Measurements from ENCODE around the gene FAM222B. TPM values are rescaled to one million over a fixed set of nuclear protein-coding genes. Genes with fewer than 3 reads are reported as not detected.

The FAM222B gene
- total RNA-seq, 2 donors from 2014 or later, result 19.9 to 23.4 TPM

DNA sequence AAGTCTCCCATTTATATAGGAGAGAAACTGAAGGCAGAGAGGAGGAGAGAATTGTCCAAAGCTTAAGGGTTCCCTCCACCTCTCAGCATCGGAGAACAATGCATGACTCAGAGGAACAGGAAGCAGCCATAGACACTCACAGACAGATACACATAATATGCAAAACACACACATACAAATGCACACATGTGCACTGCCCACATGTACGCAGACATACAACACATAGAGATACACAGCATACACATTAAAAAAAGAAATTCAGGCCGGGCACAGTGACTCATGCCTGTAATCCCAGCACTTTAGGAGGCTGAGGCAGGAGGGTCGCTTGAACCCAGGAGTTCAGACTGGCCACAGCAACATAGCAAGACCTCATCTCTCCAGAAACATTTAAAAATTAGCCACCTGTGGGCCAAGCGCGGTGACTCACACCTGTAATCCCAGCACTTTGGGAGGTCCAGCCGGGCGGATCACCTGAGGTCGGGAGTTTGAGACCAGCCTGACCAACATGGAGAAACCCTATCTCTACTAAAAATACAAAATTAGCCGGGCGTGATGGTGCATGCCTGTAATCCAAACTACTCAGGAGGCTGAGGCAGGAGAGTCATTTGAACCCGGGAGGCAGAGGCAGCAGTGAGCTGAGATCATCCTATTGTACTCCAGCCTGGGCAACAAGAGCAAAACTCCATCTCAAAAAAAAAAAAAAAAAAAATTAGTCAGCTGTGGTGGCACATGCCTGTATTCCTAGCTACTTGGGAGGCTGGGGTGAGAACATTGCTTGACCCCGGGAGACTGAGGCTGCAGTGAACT, 23.6 kb upstream of the FAM222B start:
- TF ChIP-seq, protein P1, sequence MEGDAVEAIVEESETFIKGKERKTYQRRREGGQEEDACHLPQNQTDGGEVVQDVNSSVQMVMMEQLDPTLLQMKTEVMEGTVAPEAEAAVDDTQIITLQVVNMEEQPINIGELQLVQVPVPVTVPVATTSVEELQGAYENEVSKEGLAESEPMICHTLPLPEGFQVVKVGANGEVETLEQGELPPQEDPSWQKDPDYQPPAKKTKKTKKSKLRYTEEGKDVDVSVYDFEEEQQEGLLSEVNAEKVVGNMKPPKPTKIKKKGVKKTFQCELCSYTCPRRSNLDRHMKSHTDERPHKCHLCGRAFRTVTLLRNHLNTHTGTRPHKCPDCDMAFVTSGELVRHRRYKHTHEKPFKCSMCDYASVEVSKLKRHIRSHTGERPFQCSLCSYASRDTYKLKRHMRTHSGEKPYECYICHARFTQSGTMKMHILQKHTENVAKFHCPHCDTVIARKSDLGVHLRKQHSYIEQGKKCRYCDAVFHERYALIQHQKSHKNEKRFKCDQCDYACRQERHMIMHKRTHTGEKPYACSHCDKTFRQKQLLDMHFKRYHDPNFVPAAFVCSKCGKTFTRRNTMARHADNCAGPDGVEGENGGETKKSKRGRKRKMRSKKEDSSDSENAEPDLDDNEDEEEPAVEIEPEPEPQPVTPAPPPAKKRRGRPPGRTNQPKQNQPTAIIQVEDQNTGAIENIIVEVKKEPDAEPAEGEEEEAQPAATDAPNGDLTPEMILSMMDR (IDR thresholded peaks at IDR 0.05), result no peak
- no peak overlapping the region for H3K4me3 ChIP-seq
- no peak overlapping the region for H3K27ac ChIP-seq
- H3K4me1 ChIP-seq (ENCODE audit: control insufficient read depth in 1 of 2, low read depth in 2 of 2), result no peaks in the 10 kb centered on the region
- DNase-seq (ENCODE audit: low spot score) (no peak), ATAC-seq (ENCODE audit: insufficient number of reproducible peaks, low FRiP score, low read depth) (no peak)
- no peaks in the 10 kb centered on the region for H3K27me3 ChIP-seq (replicated peaks; ENCODE audit: insufficient read depth)
- peaks cover 2% of the 10 kb centered on the region for H3K36me3 ChIP-seq
- no peaks in the 10 kb centered on the region for H3K9me3 ChIP-seq

DNA sequence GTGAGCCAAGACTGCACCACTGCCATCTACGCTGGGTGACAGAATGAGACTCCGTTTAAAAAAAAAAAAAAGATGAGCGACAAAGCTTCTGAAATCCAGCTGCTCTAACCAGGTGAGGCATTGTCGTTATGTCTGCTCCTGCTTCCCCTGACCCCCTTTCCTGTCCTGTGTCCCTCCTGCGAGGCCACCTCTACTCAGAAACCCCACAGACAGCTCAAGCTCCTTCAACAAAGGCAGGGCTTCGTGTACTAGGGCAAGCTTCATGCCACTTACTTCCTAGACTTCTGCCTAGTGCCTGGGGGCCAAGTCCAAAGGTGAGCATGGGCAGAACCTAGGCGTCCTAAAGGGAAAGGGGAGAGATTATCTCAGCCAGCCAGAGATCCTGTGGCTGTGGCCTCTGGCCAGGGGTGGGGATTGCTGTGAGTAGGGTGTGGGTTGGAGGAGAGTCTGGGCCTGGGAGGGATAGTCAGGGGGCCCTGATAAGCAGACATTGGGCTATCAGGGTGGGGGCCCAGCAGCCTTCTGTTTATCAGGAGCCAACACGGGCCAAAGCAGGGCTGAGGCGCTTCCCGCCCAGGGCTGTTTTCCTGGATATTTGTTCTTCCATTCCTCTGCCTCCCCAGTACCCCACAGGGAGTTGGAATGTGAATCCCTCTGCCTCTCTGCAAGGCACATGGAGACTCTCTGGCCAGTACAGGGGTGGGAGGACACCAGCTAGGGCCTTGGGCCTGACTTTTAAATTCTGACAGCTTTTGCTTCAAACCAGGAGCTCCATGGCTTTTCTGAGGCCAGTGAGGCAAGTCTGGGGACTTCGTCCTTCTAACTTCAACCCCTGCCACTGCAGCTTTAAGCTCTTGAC, 22.6 kb upstream of the FAM222B start:
- no peaks in the 10 kb centered on the region for H3K27me3 ChIP-seq (replicated peaks; ENCODE audit: insufficient read depth)
- no peak overlapping the region for H3K27ac ChIP-seq
- no peak overlapping the region for H3K4me3 ChIP-seq
- ATAC-seq (ENCODE audit: insufficient number of reproducible peaks, low FRiP score, low read depth) (no peak), DNase-seq (ENCODE audit: low spot score) (no peak)
- no peaks in the 10 kb centered on the region for H3K4me1 ChIP-seq (ENCODE audit: control insufficient read depth in 1 of 2, low read depth in 2 of 2)
- H3K9me3 ChIP-seq, result no peaks in the 10 kb centered on the region
- peaks cover 6% of the 10 kb centered on the region for H3K36me3 ChIP-seq
- TF ChIP-seq, protein P1 (IDR thresholded peaks at IDR 0.05), result no peak

DNA sequence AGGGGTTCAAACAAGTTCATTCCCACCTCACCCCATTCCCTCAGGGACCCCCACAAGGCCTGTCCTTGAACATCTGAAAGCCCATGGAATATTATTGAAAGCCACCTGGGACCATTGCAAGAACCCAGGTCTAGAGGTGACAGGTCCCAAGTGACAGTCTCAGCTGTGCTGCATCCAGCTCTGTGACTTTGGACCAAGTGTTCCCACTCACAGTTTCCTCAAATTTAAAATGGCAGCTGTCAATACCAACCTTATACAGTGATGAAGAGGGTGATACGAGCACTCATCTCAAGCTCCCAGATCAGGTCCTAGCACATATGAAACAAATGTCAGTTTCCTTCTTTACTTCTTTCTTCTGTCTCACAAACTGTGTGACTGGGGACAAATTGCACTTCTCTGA, 21.4 kb upstream of the FAM222B start:
- peaks cover 10% of the 10 kb centered on the region for H3K36me3 ChIP-seq
- DNase-seq (ENCODE audit: low spot score) (no peak), ATAC-seq (ENCODE audit: insufficient number of reproducible peaks, low FRiP score, low read depth) (no peak)
- no peak overlapping the region for H3K27ac ChIP-seq
- H3K9me3 ChIP-seq, result no peaks in the 10 kb centered on the region
- no peaks in the 10 kb centered on the region for H3K27me3 ChIP-seq (replicated peaks; ENCODE audit: insufficient read depth)
- no peak overlapping the region for H3K4me3 ChIP-seq
- no peaks in the 10 kb centered on the region for H3K4me1 ChIP-seq (ENCODE audit: control insufficient read depth in 1 of 2, low read depth in 2 of 2)
- TF ChIP-seq, protein P1 (IDR thresholded peaks at IDR 0.05), result no peak

DNA sequence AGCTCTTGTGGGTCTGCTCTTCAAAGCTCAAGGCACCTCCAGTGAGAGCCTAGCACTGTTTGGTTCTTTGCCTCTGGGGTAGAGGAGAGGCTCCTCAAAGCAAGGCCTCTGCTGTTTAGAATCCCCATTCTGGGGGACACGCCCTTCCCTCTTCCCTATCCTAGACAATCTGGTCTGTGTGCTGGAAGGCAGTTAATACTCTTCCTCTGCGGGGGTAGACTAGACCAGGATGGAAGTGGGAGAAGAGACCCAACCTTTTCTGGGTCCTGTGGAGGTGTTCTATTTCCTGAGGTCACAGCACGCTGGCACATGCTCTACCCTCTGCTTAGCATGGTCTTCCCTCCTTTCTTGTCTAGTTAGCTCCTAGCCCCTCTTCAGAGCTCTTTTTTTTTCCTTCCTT, 20.0 kb upstream of the FAM222B start:
- peaks cover 24% of the 10 kb centered on the region for H3K36me3 ChIP-seq
- H3K9me3 ChIP-seq, result no peaks in the 10 kb centered on the region
- ATAC-seq (ENCODE audit: insufficient number of reproducible peaks, low FRiP score, low read depth) (no peak), DNase-seq (ENCODE audit: low spot score) (no peak)
- H3K27ac ChIP-seq, result no peak overlapping the region
- no peaks in the 10 kb centered on the region for H3K4me1 ChIP-seq (ENCODE audit: control insufficient read depth in 1 of 2, low read depth in 2 of 2)
- H3K4me3 ChIP-seq, result no peak overlapping the region
- TF ChIP-seq, protein P1 (IDR thresholded peaks at IDR 0.05), result no peak
- no peaks in the 10 kb centered on the region for H3K27me3 ChIP-seq (replicated peaks; ENCODE audit: insufficient read depth)

Measured in thoracic aorta (tissue), 2 donors.